Measurements from ENCODE around the gene NFIB. TPM values are rescaled to one million over a fixed set of nuclear protein-coding genes. Genes with fewer than 3 reads are reported as not detected.
A peak's percentile ranks its signal among the peaks of the same experiment; 100 is the strongest.

The NFIB gene
- polyA plus RNA-seq, 1 of the 3 experiments (the other 2 are of a cell fraction), result 9.2 TPM

- 0 out of 2 replicates have a peak, but pooled peaks have one; percentile 11 for TF ChIP-seq MAX (IDR thresholded peaks at IDR 0.05; ENCODE audit: low read depth)
- no peak for TF ChIP-seq JUND (IDR thresholded peaks at IDR 0.05)
- TF ChIP-seq SMC3 (IDR thresholded peaks at IDR 0.05; ENCODE audit: low read depth, low read length), result no peak
These were observed 5.7 kb downstream of the NFIB start (continued) for GRCh38 chr9:14307989-14308852.

DNA sequence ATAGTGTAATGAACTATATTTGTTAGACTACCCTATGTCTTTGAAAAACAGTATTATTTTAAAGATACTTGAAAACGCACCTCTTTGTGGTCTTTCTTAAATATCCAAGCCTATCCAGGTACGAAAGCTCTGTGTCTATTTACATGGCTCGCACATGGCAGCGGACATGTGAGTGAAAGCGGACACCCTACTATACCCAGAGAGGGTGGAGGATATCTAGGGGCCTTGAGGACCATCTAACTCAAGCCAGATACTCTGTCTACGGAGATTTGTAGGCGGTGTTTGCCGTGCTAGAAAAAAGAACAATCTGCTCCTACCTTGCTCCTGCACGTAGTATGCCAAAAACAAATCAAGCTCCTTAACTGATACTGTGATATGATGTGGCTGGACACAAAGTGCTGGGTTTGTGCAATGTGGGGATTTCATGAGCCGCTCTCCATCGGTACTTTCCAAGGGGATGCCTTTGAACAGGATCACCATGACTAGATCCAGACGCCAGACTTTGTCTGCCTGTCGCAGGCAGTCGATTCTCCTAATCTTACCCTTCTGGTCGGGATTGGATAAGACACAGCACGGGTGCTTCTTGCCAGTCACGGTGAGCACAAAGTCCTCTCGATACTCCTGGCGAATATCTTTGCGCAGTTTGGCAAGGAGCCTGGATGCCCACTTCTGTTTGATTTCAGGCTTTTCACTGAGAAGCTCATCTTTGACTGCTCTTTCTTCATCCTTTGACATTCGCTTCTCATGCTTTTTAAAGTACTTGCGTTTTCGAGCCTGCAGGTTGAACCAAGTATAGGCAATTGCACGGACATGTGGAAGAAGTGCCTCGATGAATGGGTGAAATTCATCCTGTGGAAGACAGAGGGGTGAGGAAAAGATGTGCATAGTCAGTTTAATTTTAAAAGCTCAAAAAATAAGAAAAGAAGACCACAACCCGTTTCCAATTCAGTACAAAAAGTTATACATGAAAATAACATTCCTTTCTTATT, 7.0 kb downstream of the NFIB start:
- peak overlapping the region; percentile 91 for H3K4me2 ChIP-seq
- peaks cover 99% of the 10 kb centered on the region for H3K79me2 ChIP-seq (ENCODE audit: insufficient read depth)
- H3K9me3 ChIP-seq, result no peaks in the 10 kb centered on the region
- no peaks in the 10 kb centered on the region for H3F3A ChIP-seq (replicated peaks; ENCODE audit: insufficient read depth)
- DNase-seq, result no peak
- peaks cover 32 to 41% of the 10 kb centered on the region in 2 experiments for H3K36me3 ChIP-seq (replicated peaks in 1 of 2; ENCODE audit: control insufficient read depth in 1 of 2, insufficient read depth in 2 of 2, low read length in 1 of 2)
- H3K4me3 ChIP-seq (ENCODE audit: low read depth in 2 of 2, low read length in 1 of 2), result peak overlapping the region; percentile 31 to 33; a peak in 3 of 4 replicates
- ChIA-PET CTCF (interaction anchor here (1.0 to 1.4 kb wide), 4 partner anchors 14 to 856 kb away, joined by 3 to 4 read pairs (median 3); no protein-coding TSS in a partner anchor), POLR2A (interaction anchor here (1.1 kb wide), 1 partner anchor 36 kb away, joined by 3 read pairs; no protein-coding TSS in a partner anchor)
- 58% methylated on average over 25 of the region's 26 CpGs for WGBS (ENCODE audit: low lambda C conversion rate)
- H3K27me3 ChIP-seq (ENCODE audit: insufficient read depth), result no peaks in the 10 kb centered on the region
- H3K9me2 ChIP-seq, result no peaks in the 10 kb centered on the region
- H3K27ac ChIP-seq (ENCODE audit: low read depth in 2 of 2, low read length in 1 of 2), result peak overlapping the region; percentile 14 to 89
- H3K9ac ChIP-seq, result no peak overlapping the region; the same call in 1 of the 2 replicates
- H2AFZ ChIP-seq (ENCODE audit: low read depth), result no peak overlapping the region
- TF ChIP-seq MXI1 (IDR thresholded peaks at IDR 0.05; ENCODE audit: low read depth, low read length) (peak; percentile 39; the same call in 1 of the 2 replicates), RXRA (IDR thresholded peaks at IDR 0.05; ENCODE audit: borderline replicate concordance, low read depth) (no peak)
- H4K20me1 ChIP-seq (ENCODE audit: insufficient read depth), result peaks cover 34% of the 10 kb centered on the region
- peaks cover 15 to 47% of the 10 kb centered on the region in 2 experiments; a peak in 3 of 4 replicates for H3K4me1 ChIP-seq (ENCODE audit: control insufficient read depth in 1 of 2, insufficient read depth in 2 of 2, low read depth in 1 of 2, low read length in 1 of 2)

DNA sequence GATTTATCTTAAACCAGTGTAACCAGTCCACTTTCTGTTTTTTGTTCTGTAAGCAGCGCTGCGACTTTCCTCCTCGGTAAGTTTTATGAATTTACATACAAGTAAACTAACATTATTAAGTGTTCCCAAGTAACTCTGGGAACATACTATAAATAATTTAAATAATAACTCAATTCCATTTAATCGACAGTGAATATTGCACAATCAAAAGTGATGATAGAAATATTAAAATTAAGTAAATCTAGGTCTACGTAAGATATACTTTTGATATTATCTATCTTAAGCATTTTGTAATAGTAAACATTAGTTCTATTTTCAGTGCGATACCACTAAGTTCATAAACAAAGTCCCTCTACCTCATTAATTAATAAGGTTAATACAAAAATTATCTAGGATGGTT, 7.8 kb downstream of the NFIB start:
- H3K79me2 ChIP-seq (ENCODE audit: insufficient read depth), result peaks cover 99% of the 10 kb centered on the region
- ChIA-PET POLR2A (no interaction called here), CTCF (interaction anchor here (0.9 kb wide), 1 partner anchor 878 kb away, joined by 5 read pairs; no protein-coding TSS in a partner anchor)
- H3K36me3 ChIP-seq (replicated peaks in 1 of 2; ENCODE audit: control insufficient read depth in 1 of 2, insufficient read depth in 2 of 2, low read length in 1 of 2), result peaks cover 36 to 41% of the 10 kb centered on the region in 2 experiments
- 82% methylated on average over 6 of the region's 6 CpGs for whole genome bisulfite sequencing (ENCODE audit: low lambda C conversion rate)
- no peak overlapping the region; the same call in 1 of the 2 replicates for H3K4me2 ChIP-seq
- peaks cover 19 to 54% of the 10 kb centered on the region in 2 experiments; a peak in 3 of 4 replicates for H3K4me1 ChIP-seq (ENCODE audit: control insufficient read depth in 1 of 2, insufficient read depth in 2 of 2, low read depth in 1 of 2, low read length in 1 of 2)
- DNase-seq, result no peak
- H3K9me2 ChIP-seq, result no peaks in the 10 kb centered on the region
- no peaks in the 10 kb centered on the region for H3K27me3 ChIP-seq (ENCODE audit: insufficient read depth)
- no peaks in the 10 kb centered on the region for H3K9me3 ChIP-seq
- H4K20me1 ChIP-seq (ENCODE audit: insufficient read depth), result peaks cover 27% of the 10 kb centered on the region
- H3K27ac ChIP-seq (ENCODE audit: low read depth in 2 of 2, low read length in 1 of 2), result peak overlapping the region in 1 of 2 experiments; percentile 89; a peak in 1 of 4 replicates
- no peak overlapping the region for H3K4me3 ChIP-seq (ENCODE audit: low read depth in 2 of 2, low read length in 1 of 2)
- no peak overlapping the region; the same call in 1 of the 2 replicates for H2AFZ ChIP-seq (ENCODE audit: low read depth)
- no peak overlapping the region for H3K9ac ChIP-seq
- H3F3A ChIP-seq (replicated peaks; ENCODE audit: insufficient read depth), result no peaks in the 10 kb centered on the region
- TF ChIP-seq, protein P1, sequence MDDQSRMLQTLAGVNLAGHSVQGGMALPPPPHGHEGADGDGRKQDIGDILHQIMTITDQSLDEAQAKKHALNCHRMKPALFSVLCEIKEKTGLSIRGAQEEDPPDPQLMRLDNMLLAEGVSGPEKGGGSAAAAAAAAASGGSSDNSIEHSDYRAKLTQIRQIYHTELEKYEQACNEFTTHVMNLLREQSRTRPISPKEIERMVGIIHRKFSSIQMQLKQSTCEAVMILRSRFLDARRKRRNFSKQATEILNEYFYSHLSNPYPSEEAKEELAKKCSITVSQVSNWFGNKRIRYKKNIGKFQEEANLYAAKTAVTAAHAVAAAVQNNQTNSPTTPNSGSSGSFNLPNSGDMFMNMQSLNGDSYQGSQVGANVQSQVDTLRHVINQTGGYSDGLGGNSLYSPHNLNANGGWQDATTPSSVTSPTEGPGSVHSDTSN (IDR thresholded peaks at IDR 0.05), result no peak
- TF ChIP-seq NRF1 (IDR thresholded peaks at IDR 0.05; ENCODE audit: low read depth, low read length) (no peak), ZBTB33 (IDR thresholded peaks at IDR 0.05; ENCODE audit: borderline replicate concordance, low read depth) (no peak), MEF2A (IDR thresholded peaks at IDR 0.05; ENCODE audit: borderline replicate concordance, low read depth) (no peak), YY1 (IDR thresholded peaks at IDR 0.05; ENCODE audit: low read depth) (no peak), MAX (IDR thresholded peaks at IDR 0.05; ENCODE audit: low read depth) (no peak), RXRA (IDR thresholded peaks at IDR 0.05; ENCODE audit: borderline replicate concordance, low read depth) (no peak), USF1 (IDR thresholded peaks at IDR 0.05; ENCODE audit: borderline replicate concordance, low read depth) (no peak), RAD21 (IDR thresholded peaks at IDR 0.05; ENCODE audit: low read length) (no peak), GATA2 (CRISPR knock-in tag; IDR thresholded peaks at IDR 0.05) (no peak), MXI1 (IDR thresholded peaks at IDR 0.05; ENCODE audit: low read depth, low read length) (no peak), CHD2 (IDR thresholded peaks at IDR 0.05; ENCODE audit: low read length, partially characterized antibody) (no peak), JUND (IDR thresholded peaks at IDR 0.05) (no peak), EP300 (IDR thresholded peaks at IDR 0.05; ENCODE audit: borderline replicate concordance in 1 of 2, low read depth in 1 of 2, low read length in 1 of 2) (no peak), FOXM1 (IDR thresholded peaks at IDR 0.05; ENCODE audit: low read depth) (no peak), FOXJ3 (CRISPR knock-in tag; IDR thresholded peaks at IDR 0.05) (no peak)

All from SK-N-SH (cell line).